ENCODE data around the gene SCN1B.
"Not testable (repeated sequence)": the region's sequence is repeated elsewhere in the genome, so short reads cannot be mapped to it uniquely, and the experiment has no call there.

Gene SCN1B

GRCh38 chr19:35000647-35001501, 29.4 kb upstream of the SCN1B start:
- DNase-seq (ENCODE audit: low spot score): no peak

- no peak for DNase-seq (ENCODE audit: low spot score)
Observed at GRCh38 chr19:35002037-35002535, 28.2 kb upstream of the SCN1B start.

GRCh38 chr19:35004517-35005255, 25.6 kb upstream of the SCN1B start:
- no peak for DNase-seq (ENCODE audit: low spot score)

- no peak for DNase-seq (ENCODE audit: low spot score)
Observed at GRCh38 chr19:35005256-35005977, 24.9 kb upstream of the SCN1B start.

DNA sequence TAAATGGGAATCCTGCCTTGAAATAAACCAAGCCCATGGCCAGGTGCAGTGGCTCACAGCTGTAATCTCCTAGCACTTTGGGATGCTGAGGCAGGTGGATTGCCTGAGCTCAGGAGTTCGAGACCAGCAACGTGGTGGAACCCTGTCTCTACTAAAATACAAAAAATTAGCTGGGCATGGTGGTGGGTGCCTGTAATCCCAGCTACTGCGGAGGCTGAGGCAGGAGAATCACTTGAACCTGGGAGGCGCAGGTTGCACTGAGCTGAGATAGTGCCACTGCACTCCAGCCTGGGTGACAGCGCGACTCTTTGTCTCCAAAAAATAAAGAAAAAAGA, 24.3 kb upstream of the SCN1B start:
- not testable (repeated sequence) for DNase-seq (ENCODE audit: low spot score)

GRCh38 chr19:35006342-35006998, 23.8 kb upstream of the SCN1B start:
- no peak for DNase-seq (ENCODE audit: low spot score)

GRCh38 chr19:35006999-35007365, 23.3 kb upstream of the SCN1B start:
- DNase-seq (ENCODE audit: low spot score): no peak

- not testable (repeated sequence) for DNase-seq (ENCODE audit: low spot score)
Observed at GRCh38 chr19:35007427-35007826, 22.8 kb upstream of the SCN1B start.

GRCh38 chr19:35008891-35009341, 21.4 kb upstream of the SCN1B start:
- no peak for DNase-seq (ENCODE audit: low spot score)

DNA sequence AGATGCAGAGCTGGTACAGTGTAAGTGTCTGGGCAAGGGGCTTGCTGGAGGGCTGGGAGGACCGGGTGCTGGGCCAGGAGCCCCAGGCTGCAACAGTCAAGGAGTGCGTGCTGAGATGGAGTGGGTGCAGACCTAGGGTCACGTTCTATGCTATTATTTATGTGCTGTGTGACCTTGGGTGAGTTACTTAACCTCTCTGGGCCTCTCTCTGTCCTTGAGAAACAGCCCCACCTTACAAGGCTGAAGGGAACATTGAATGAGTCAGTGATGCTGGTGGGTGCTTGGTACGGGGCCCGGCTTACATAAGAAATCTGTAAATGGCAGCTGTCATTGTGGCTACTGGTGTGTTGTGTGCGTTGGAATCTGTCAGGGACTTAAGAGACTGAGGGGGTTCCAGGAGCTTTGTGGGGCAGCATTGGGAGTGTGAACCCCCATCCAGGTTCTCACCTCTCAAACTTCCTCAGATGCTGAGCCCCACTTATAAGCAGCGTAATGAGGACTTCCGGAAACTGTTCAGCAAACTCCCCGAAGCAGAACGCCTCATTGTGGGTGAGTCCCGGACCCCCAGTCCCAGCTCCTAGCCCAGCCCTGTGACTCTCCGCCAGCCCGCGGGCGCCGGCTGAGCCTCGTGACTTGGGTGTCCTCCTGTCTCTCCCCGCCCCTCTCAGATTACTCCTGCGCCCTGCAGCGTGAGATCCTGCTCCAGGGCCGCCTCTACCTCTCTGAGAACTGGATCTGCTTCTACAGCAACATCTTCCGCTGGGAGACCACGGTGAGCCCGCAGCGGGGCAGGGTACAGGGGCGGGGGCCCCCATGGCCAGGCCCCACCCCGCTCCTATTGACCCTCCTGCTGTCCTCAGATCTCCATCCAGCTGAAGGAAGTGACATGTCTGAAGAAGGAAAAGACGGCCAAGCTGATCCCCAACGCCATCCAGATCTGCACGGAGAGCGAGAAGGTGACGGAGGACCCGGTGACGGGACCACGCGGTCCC, 20.6 kb upstream of the SCN1B start:
- no peak for DNase-seq (ENCODE audit: low spot score)

DNA sequence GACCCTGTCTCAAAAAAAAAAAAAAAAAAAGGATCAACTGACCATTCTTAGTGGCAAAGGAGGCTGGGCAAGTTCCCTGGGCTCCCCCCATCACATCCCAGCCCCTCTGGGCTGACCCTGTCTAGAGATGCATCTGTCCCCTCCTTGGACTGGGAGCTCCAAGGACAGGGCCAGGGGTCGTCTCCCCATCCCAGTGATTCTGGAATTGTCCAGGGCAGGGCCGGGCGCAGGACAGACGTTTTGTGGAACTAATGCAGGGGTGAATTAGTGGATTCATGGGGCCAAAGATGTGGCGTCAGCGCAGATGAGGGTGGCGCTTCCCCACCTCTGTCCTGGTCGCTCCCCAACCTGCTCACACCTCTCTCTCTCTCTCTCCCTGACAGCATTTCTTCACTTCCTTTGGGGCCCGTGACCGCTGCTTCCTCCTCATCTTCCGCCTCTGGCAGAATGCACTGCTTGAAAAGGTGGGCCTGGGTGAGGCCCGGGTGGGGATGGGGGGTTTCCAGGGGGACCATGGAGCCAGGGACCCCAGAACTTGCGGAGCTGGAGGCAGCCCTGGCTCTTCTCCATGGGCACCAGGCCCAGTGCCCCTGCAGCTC, 19.1 kb upstream of the SCN1B start:
- DNase-seq (ENCODE audit: low spot score): no peak

GRCh38 chr19:35011737-35012682, 18.3 kb upstream of the SCN1B start:
- no peak for DNase-seq (ENCODE audit: low spot score)

- peak; percentile 20 for DNase-seq (ENCODE audit: low spot score)
Observed at GRCh38 chr19:35013041-35013819, 17.0 kb upstream of the SCN1B start.

GRCh38 chr19:35013820-35014754, 16.2 kb upstream of the SCN1B start:
- DNase-seq (ENCODE audit: low spot score): no peak

DNA sequence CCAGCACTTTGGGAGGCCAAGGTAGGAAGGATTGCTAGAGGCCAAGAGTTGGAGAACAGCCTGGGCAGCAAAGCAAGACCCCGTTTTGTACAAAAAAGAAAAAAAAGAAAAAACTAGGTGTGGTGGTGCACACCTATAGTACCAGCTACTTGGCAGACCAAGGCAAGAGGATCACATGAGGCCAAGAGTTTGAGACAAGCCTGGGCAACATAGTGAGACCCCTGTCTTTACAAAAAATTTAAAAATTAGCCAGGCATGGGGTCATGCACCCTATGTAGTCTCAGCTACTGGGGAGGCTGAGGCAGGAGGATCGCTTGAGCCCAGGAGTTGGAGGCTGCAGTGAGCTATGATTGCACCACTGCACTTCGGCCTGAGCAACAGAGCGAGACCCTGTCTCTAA, 15.5 kb upstream of the SCN1B start:
- not testable (repeated sequence) for DNase-seq (ENCODE audit: low spot score)

DNA sequence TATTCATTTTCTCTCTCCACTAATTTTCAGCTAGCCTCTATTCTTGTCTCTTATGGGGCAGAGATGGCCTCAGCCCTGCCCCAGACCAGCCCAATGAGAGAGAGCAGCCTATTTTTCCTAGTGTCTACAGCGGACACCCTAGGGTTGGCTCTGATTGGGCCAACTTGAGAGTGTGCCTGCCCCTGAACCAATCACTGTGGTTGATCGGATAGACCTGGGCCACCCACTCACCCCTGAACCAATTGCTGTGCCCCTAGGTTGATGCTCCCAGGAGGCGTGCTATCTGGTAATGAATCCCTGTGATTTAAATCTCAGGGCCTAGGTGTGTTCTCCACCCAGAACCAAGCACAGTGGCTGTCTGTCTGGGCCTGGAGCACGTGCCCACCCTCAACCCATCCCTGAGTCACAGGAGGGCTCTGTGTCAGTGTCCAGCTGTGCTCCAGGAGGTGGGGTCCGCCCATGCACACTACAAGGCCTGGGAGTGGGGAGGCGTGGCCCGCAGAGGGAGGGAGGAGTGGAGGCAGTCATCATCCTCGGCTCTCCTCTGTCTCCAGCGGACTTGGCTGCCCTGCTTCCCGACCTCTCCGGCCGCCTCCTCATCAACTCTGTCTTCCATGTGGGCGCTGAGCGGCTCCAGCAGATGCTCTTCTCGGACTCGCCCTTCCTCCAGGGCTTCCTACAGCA, 14.9 kb upstream of the SCN1B start:
- no peak for DNase-seq (ENCODE audit: low spot score)

- no peak for DNase-seq (ENCODE audit: low spot score)
Observed at GRCh38 chr19:35015954-35016351, 14.3 kb upstream of the SCN1B start.
